Measurements from ENCODE around the gene GOPC. TPM values are rescaled to one million over a fixed set of nuclear protein-coding genes. Genes with fewer than 3 reads are reported as not detected.

GOPC gene
- total RNA-seq: 20.2 and 32.1 TPM in 2 replicates

DNA sequence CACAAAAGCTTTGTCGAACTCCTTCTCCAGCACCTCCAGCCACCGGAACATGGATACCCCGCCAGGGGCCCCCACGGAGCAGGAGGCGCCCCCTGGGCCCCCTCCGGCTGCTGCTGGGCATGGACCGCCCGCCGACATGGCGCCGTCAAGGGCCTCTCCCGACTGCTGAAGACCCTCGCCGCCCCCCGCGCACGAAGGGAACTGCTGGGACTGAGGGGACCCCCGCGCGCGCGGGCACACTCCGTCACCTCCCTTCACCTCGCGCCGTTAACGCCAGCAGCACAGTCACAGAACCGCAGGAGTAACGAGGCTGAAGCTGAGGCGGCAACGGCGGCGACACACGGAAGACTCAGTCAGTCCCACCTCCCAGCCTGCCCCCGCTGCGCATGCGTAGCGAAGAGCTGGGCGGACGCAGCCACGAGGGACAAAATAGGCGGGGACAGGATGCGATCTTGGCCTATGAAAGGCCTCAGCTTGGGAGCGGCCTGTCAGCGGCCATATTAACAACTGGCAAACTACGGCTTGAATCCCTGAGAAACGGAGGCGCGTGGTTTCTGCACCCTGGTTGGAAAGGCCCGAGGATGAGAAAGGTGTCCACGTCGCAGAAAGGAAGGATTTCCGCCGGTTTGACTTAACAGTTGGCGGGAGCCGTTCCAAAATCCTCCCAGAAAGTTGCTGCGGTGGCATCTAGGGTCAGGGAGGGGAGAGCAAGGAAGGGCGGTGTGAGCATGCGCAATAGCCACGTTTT, at the start of gene GOPC:
Gene GOPC, minus strand, starts transcription at position 361 of the 748 bp plus-strand sequence. Its CDS starts 223 bp downstream, at position 138.

Other genes starting within 250 kb of the GOPC start
- gene ROS1, start 176.6 kb downstream of the GOPC start, total RNA-seq: 0.37 and 0.39 TPM in 2 replicates
- gene DCBLD1, start 119.8 kb downstream of the GOPC start, total RNA-seq: 10.3 and 27.2 TPM in 2 replicates
- 18.0 and 19.7 TPM in 2 replicates for gene NUS1, start 73.0 kb upstream of the GOPC start, total RNA-seq

Measured in subcutaneous preadipocyte (primary cell).